SH-SY5Y (cell line): ENCODE measurements around the gene SLC7A4.

Source experiments
- GATA2 ChIP-seq: IDR thresholded peaks from 2 replicates; pipeline ENCODE4 v1.6.1; 2011; ENCODE audit warnings: mild to moderate bottlenecking, low read depth, low read length
- GATA3 ChIP-seq: IDR thresholded peaks from 2 replicates; pipeline ENCODE4 v1.6.1; 2011; ENCODE audit warnings: low read depth, mild to moderate bottlenecking, low read length, moderate library complexity

DNA sequence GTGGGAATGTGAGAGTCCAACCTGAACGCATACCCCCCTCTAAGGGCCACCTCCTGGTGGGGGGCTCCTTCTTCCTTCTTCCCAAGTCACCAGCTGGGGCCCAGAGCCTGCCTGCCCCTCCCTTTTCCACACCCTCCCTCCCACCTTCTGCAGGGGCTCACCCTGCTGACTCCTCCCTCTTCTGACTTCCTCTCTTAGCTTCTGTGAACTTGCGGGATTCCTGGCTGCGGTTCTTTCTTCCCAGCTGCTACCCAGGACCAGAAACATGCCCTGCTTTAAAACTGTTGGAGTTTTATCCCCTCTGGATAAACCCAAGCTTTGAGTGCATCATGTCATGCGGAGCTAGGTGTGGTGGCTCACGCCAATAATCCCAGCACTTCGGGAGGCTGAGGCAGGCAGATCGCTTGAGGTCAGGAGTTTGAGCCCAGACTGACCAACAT lies 23.5 kb upstream of the SLC7A4 start:
- TF ChIP-seq GATA2 = no peak
- TF ChIP-seq GATA3 = no peak
